ENCODE measurements around the gene RBBP4. TPM values are rescaled to one million over a fixed set of nuclear protein-coding genes. Genes with fewer than 3 reads are reported as not detected.
"Not testable (repeated sequence)": the region's sequence is repeated elsewhere in the genome, so short reads cannot be mapped to it uniquely, and the experiment has no call there.

RBBP4 gene
- total RNA-seq, 2 donors from 2014 or later = 122 to 183 TPM

GRCh38 chr1:32636914-32637645, 13.9 kb upstream of the RBBP4 start:
- Histone ChIP-seq H3K36me3 (no peaks in the 10 kb centered on the region), H3K9me3 (no peaks in the 10 kb centered on the region), H3K27ac (no peak overlapping the region), H3K27me3 (replicated peaks; ENCODE audit: insufficient read depth) (no peaks in the 10 kb centered on the region), H3K4me3 (no peak overlapping the region), H3K4me1 (replicated peaks) (no peaks in the 10 kb centered on the region)
- 70% methylated on average over 16 of the region's 16 CpGs for WGBS
- intact Hi-C loops (cut with DNase I) = no loop called here
- TF ChIP-seq CTCF (IDR thresholded peaks at IDR 0.05) (no peak), POLR2AphosphoS5 (IDR thresholded peaks at IDR 0.05) (no peak), POLR2A (IDR thresholded peaks at IDR 0.05) (no peak)
- no peak for DNase-seq (ENCODE audit: low spot score)

- Histone ChIP-seq H3K4me1 (replicated peaks) (no peaks in the 10 kb centered on the region), H3K4me3 (no peak overlapping the region), H3K27me3 (replicated peaks; ENCODE audit: insufficient read depth) (no peaks in the 10 kb centered on the region), H3K27ac (no peak overlapping the region), H3K9me3 (no peaks in the 10 kb centered on the region), H3K36me3 (no peaks in the 10 kb centered on the region)
- intact Hi-C loops (cut with DNase I) = no loop called here
- DNase-seq (ENCODE audit: low spot score) = no peak
- TF ChIP-seq POLR2AphosphoS5 (IDR thresholded peaks at IDR 0.05) = no peak
- no peak for TF ChIP-seq CTCF (IDR thresholded peaks at IDR 0.05)
- no peak for TF ChIP-seq POLR2A (IDR thresholded peaks at IDR 0.05)
- 100% methylated on average over 1 of the region's 1 CpG for WGBS
Measured at GRCh38 chr1:32639489-32640075, 11.4 kb upstream of the RBBP4 start.

- H3K27me3 ChIP-seq (replicated peaks; ENCODE audit: insufficient read depth); H3K4me1 ChIP-seq (replicated peaks); H3K4me3 ChIP-seq; H3K36me3 ChIP-seq; DNase-seq (ENCODE audit: low spot score); H3K9me3 ChIP-seq; intact Hi-C loops (cut with DNase I); H3K27ac ChIP-seq: not testable (repeated sequence)
- 73% methylated on average over 8 of the region's 8 CpGs for WGBS
Measured at GRCh38 chr1:32642292-32642827, 8.6 kb upstream of the RBBP4 start.

GRCh38 chr1:32644426-32644825, 6.6 kb upstream of the RBBP4 start:
- TF ChIP-seq CTCF (IDR thresholded peaks at IDR 0.05) = no peak
- 81% methylated on average over 4 of the region's 4 CpGs for WGBS
- Histone ChIP-seq H3K4me1 (replicated peaks) (no peaks in the 10 kb centered on the region), H3K36me3 (no peaks in the 10 kb centered on the region), H3K4me3 (no peak overlapping the region), H3K27ac (no peak overlapping the region), H3K27me3 (replicated peaks; ENCODE audit: insufficient read depth) (no peaks in the 10 kb centered on the region), H3K9me3 (no peaks in the 10 kb centered on the region)
- no peak for DNase-seq (ENCODE audit: low spot score)
- intact Hi-C loops (cut with DNase I) = no loop called here

- no peaks in the 10 kb centered on the region for H3K36me3 ChIP-seq
- no peak for DNase-seq (ENCODE audit: low spot score)
- H3K9me3 ChIP-seq = no peaks in the 10 kb centered on the region
- no peaks in the 10 kb centered on the region for H3K27me3 ChIP-seq (replicated peaks; ENCODE audit: insufficient read depth)
- H3K27ac ChIP-seq = no peak overlapping the region
- 86% methylated on average over 6 of the region's 6 CpGs for WGBS
- H3K4me3 ChIP-seq = no peak overlapping the region
- intact Hi-C loops (cut with DNase I) = no loop called here
- H3K4me1 ChIP-seq (replicated peaks) = peaks cover 3% of the 10 kb centered on the region
- TF ChIP-seq POLR2A (IDR thresholded peaks at IDR 0.05) = no peak
- no peak for TF ChIP-seq CTCF (IDR thresholded peaks at IDR 0.05)
- TF ChIP-seq POLR2AphosphoS5 (IDR thresholded peaks at IDR 0.05) = no peak
Measured at GRCh38 chr1:32647308-32648134, 3.5 kb upstream of the RBBP4 start.
